Lower leg skin (tissue), 4 donors: ENCODE measurements around the gene CCRL2. TPM values are rescaled to one million over a fixed set of nuclear protein-coding genes. Genes with fewer than 3 reads are reported as not detected.

Experiments used
- DNase-seq, 2 donors: peaks; one replicate each; pipeline ENCODE4 v3.0.0-alpha.2; 2019; ENCODE audit warnings: low spot score in 2 of 2
- H3K4me3 ChIP-seq: fragments of 200-600 bp; sonication (generic); 2 replicates; pipeline ENCODE4 v1.5.1; 2017; ENCODE audit warnings: mild to moderate bottlenecking, low read depth; ENCODE audit not compliant: poor library complexity, severe bottlenecking
- CTCF ChIP-seq, 3 donors: fragments of 450-650 bp; IDR thresholded peaks; one replicate each; pipeline ENCODE4 v1.5.1; 2016; ENCODE audit warnings: antibody characterized with exemption in 3 of 3, mild to moderate bottlenecking in 3 of 3, moderate library complexity in 2 of 3
- POLR2A ChIP-seq, 2 donors: fragments of 450-650 bp; IDR thresholded peaks; one replicate each; pipeline ENCODE4 v1.6.1; 2016 to 2017; ENCODE audit warnings: antibody characterized with exemption in 2 of 2, mild to moderate bottlenecking in 1 of 2, moderate library complexity in 1 of 2
- WGBS, 2 donors: methylation state at CpG; one replicate each; pipeline ENCODE4 v1.1.5; 2018; 5-methylcytosine and 5-hydroxymethylcytosine counted together
- intact Hi-C: fragments of 100-400 bp; cut with DNase I; formaldehyde crosslinking; loops from one replicate; pipeline ENCODE4 v1.15.0; 2023; ENCODE audit warnings: low total_unique reads
- total RNA-seq, 4 donors: library from RNA; depleted of rRNA; stranded (reverse); fragments of >200 nt; gene quantifications; one replicate each; pipeline ENCODE4 v1.1.0, GENCODE V29; 2016

CCRL2 gene
- total RNA-seq, 4 donors from 2014 or later, result 0.32 to 1.2 (median 0.78) TPM

DNA sequence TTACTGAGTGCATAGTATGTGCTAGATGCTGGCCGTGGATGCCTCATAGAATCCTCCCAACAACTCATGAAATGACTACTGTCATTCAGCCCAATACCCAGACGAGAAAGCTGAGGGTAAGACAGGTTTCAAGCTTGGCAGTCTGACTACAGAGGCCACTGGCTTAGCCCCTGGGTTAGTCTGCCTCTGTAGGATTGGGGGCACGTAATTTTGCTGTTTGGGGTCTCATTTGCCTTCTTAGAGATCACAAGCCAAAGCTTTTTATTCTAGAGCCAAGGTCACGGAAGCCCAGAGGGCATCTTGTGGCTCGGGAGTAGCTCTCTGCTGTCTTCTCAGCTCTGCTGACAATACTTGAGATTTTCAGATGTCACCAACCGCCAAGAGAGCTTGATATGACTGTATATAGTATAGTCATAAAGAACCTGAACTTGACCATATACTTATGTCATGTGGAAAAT, 37.4 kb upstream of the CCRL2 start:
- intact Hi-C loops, result loop anchor here (10.0 kb wide), 1 partner anchor 435 kb away; no protein-coding TSS in a partner anchor
- no peak overlapping the region for H3K4me3 ChIP-seq
- DNase-seq, result no peak
- 60 to 69% methylated on average over 6 of the region's 6 CpGs for WGBS, 2 donors
- TF ChIP-seq CTCF (IDR thresholded peaks at IDR 0.05) (no peak), POLR2A (IDR thresholded peaks at IDR 0.05) (no peak)

DNA sequence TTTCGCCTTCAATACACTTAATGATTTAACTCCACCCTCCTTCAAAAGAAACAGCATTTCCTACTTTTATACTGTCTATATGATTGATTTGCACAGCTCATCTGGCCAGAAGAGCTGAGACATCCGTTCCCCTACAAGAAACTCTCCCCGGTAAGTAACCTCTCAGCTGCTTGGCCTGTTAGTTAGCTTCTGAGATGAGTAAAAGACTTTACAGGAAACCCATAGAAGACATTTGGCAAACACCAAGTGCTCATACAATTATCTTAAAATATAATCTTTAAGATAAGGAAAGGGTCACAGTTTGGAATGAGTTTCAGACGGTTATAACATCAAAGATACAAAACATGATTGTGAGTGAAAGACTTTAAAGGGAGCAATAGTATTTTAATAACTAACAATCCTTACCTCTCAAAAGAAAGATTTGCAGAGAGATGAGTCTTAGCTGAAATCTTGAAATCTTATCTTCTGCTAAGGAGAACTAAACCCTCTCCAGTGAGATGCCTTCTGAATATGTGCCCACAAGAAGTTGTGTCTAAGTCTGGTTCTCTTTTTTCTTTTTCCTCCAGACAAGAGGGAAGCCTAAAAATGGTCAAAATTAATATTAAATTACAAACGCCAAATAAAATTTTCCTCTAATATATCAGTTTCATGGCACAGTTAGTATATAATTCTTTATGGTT, 36.1 kb upstream of the CCRL2 start, which contains the start of gene CCR5:
CCR5 (plus strand) TSS at position 108 of the 680 bp plus-strand sequence. CDS start 1,957 bp downstream, outside the sequence.
- intact Hi-C loops, result loop anchor here (10.0 kb wide), 1 partner anchor 436 kb away; no protein-coding TSS in a partner anchor
- no peak within 1 kb of the TSS for H3K4me3 ChIP-seq
- TF ChIP-seq CTCF (IDR thresholded peaks at IDR 0.05) (no peak), POLR2A (IDR thresholded peaks at IDR 0.05) (no peak)
- 42 to 51% methylated on average over 5 of the region's 5 CpGs for WGBS, 2 donors
- no peak for DNase-seq

DNA sequence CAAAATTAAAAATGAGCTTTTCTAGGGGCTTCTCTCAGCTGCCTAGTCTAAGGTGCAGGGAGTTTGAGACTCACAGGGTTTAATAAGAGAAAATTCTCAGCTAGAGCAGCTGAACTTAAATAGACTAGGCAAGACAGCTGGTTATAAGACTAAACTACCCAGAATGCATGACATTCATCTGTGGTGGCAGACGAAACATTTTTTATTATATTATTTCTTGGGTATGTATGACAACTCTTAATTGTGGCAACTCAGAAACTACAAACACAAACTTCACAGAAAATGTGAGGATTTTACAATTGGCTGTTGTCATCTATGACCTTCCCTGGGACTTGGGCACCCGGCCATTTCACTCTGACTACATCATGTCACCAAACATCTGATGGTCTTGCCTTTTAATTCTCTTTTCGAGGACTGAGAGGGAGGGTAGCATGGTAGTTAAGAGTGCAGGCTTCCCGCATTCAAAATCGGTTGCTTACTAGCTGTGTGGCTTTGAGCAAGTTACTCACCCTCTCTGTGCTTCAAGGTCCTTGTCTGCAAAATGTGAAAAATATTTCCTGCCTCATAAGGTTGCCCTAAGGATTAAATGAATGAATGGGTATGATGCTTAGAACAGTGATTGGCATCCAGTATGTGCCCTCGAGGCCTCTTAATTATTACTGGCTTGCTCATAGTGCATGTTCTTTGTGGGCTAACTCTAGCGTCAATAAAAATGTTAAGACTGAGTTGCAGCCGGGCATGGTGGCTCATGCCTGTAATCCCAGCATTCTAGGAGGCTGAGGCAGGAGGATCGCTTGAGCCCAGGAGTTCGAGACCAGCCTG, 35.3 kb upstream of the CCRL2 start:
- no peak overlapping the region for H3K4me3 ChIP-seq
- WGBS, 2 donors, result 69 to 76% methylated on average over 10 of the region's 10 CpGs
- no peak for DNase-seq
- intact Hi-C loops, result loop anchor here (10.0 kb wide), 1 partner anchor 437 kb away; no protein-coding TSS in a partner anchor
- TF ChIP-seq POLR2A (IDR thresholded peaks at IDR 0.05) (no peak), CTCF (IDR thresholded peaks at IDR 0.05) (no peak)

GRCh38 chr3:46372492-46373359, 34.3 kb upstream of the CCRL2 start:
- no peak overlapping the region for H3K4me3 ChIP-seq
- no peak for DNase-seq
- intact Hi-C loops, result loop anchor here (10.0 kb wide), 1 partner anchor 438 kb away; no protein-coding TSS in a partner anchor
- no peak for TF ChIP-seq CTCF (IDR thresholded peaks at IDR 0.05)
- no peak for TF ChIP-seq POLR2A (IDR thresholded peaks at IDR 0.05)
- 85 to 86% methylated on average over 9 of the region's 9 CpGs for WGBS, 2 donors

DNA sequence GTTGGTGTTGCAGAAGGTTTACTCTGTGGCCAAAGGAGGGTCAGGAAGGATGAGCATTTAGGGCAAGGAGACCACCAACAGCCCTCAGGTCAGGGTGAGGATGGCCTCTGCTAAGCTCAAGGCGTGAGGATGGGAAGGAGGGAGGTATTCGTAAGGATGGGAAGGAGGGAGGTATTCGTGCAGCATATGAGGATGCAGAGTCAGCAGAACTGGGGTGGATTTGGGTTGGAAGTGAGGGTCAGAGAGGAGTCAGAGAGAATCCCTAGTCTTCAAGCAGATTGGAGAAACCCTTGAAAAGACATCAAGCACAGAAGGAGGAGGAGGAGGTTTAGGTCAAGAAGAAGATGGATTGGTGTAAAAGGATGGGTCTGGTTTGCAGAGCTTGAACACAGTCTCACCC, 32.3 kb upstream of the CCRL2 start:
- 81 to 88% methylated on average over 3 of the region's 3 CpGs for WGBS, 2 donors
- intact Hi-C loops, result loop anchor here (10.0 kb wide), 1 partner anchor 440 kb away; no protein-coding TSS in a partner anchor

More for the DNA sequence above, 32.3 kb upstream of the CCRL2 start:
- no peak overlapping the region for H3K4me3 ChIP-seq
- DNase-seq, result no peak
- TF ChIP-seq CTCF (IDR thresholded peaks at IDR 0.05) (no peak), POLR2A (IDR thresholded peaks at IDR 0.05) (no peak)
